HG03565 (cell line): ENCODE measurements around the gene CD27.
A peak's percentile ranks its signal among the peaks of the same experiment; 100 is the strongest.

Experiments used
- ATAC-seq: cut with Tn5 transposase; IDR thresholded peaks from one replicate; pipeline ENCODE4 v1.9.1; 2021; ENCODE audit warnings: mild to moderate bottlenecking, moderate library complexity; ENCODE audit not compliant: unreplicated experiment

The CD27 gene

GRCh38 chr12:6434205-6435140, 10.3 kb upstream of the CD27 start:
- ATAC-seq = no peak

- ATAC-seq = no peak
Observed at GRCh38 chr12:6435961-6436715, 8.6 kb upstream of the CD27 start.

DNA sequence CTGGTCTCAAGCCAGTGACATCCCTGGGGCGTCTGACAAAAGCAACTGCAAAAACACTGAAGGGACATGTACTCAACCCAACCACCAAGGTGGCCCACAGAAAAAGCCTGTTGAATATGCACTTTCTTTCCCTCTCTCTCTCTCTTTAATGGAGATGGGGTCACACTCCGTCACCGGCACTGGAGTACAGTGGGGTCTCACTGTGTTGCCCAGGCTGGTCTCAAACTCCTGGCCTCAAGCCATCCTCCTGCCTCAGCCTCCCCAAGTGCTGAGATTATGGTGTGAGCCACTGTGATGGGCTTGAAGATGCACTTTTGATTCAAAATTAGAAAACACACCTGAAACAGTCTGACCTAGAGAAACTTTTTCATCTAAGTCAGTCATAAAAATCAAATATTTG, 7.2 kb upstream of the CD27 start:
- no peak for ATAC-seq

GRCh38 chr12:6438345-6438744, 6.4 kb upstream of the CD27 start:
- no peak for ATAC-seq

DNA sequence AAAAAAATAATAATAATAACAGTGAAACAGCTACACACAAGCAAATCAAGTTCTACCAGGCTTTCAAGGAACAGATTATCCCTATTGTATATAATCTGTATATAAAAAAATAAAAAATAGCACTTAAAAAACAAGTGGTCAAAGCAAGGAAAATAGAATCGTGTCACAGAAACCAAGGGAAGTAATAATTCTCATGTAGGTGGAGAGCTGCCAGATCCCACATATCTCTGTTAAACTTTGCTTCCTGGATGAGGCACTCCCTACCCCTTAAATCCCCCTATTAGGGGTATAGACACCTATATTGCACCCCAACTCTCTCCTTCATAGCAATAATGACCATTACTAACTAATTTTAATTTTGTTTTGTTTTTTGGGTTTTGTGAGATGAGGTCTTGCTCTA, 4.4 kb upstream of the CD27 start:
- ATAC-seq = no peak

DNA sequence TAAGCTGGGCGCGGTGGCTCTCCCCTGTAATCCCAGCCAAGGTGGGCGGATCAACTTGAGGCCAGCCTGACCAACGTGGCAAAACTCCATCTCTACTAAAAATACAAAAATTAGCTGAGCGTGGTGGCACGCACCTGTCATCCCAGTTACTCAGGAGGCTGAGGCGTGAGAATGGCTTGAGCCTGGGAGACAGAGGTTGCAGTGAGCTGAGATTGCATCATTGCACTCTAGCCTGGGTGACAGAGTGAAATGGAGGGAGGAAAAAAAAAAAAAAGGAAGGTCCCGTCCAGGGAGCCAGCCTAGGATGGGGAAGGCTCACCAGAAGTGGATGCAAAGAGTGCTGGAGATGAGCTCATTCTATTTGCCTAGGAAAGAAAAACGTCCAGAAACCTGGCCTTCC, 1.9 kb upstream of the CD27 start:
- ATAC-seq = no peak

GRCh38 chr12:6443361-6443983, 1.3 kb upstream of the CD27 start:
- ATAC-seq = no peak

DNA sequence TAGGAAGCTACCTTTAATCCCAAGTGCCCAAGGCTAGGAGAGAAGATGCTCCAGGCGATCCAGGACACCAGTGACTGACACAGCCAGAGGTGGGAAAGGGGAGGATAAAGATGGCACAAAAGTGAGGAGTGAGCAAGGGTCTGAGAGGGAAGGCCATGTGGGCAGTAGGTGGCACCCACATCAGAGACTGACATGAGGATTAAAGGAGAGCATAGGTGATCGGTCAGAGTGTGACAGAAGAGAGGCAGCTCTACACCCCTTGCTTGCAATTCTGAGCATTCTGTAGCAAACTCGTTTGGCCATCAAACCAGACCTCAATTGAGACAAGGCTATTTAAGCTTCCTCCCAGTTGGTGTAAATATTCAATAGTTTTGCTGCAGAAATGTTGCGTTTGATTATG, 724 bp upstream of the CD27 start:
- ATAC-seq = no peak

DNA sequence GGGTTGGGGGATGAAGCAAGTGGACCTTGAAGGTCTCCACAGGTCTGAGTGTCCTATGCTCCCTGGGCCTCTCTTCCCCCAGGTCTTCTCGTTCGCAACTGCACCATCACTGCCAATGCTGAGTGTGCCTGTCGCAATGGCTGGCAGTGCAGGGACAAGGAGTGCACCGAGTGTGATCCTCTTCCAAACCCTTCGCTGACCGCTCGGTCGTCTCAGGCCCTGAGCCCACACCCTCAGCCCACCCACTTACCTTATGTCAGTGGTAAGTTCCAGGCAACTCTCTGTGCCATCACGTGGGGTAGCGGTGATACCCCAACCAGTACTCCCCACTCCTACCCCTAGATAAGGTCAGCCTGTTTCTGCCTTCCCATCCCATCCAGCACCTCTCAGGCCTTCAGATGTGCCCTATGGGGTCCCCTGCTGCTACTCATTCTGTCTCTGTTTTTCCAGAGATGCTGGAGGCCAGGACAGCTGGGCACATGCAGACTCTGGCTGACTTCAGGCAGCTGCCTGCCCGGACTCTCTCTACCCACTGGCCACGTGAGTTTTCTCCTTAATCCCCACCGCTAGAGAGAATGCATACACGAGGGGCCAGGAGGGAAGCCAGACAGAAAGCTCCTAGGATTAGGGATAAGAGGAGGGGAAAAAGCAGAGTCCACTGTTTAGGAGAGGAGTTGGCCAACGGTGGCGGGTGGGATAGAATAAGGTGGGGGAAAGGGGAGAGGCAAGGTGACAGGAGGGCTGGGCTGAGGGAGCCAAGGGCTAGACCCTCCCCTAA, 5.5 kb downstream of the CD27 start:
- no peak for ATAC-seq

- ATAC-seq = no peak
Observed at GRCh38 chr12:6450869-6451347, 6.2 kb downstream of the CD27 start.

GRCh38 chr12:6451348-6452244, 6.8 kb downstream of the CD27 start, which contains the start of gene TAPBPL:
TAPBPL (plus strand) TSS chr12:6452042; CDS start chr12:6452249, 207 bp downstream.
- peak; percentile 47 for ATAC-seq

DNA sequence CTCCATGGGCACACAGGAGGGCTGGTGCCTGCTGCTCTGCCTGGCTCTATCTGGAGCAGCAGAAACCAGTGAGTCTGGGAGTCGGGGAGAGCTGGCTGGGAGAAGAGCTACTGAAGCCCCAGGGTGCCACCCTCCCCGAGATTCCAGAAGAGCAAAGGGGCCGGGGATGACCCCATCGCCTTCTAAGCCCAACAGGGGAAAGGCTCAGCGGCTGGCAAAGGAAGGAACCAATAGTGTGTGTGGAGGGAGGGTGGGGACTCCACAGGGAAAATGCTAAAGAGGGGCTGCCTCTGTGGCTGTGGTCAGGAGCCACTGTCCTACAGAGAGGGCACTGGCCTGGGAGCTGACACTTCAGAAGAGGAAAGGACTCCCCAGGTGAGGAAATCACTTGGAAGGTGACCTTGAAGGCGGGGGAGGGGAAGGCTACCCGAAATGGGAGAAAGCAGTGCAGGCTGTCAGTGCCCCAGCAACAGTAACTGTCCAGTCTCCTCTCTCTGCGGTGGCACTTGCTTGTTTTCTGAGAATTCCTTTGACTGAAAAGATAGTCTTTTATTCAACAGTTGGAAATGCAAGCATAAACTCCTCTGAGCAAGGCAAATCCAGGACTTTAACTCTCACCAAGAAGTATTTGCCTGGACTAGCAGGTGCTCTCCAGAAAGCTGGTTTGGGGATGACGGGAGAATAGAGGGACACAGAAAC, 7.6 kb downstream of the CD27 start:
- no peak for ATAC-seq

GRCh38 chr12:6452944-6453630, 8.3 kb downstream of the CD27 start:
- no peak for ATAC-seq

DNA sequence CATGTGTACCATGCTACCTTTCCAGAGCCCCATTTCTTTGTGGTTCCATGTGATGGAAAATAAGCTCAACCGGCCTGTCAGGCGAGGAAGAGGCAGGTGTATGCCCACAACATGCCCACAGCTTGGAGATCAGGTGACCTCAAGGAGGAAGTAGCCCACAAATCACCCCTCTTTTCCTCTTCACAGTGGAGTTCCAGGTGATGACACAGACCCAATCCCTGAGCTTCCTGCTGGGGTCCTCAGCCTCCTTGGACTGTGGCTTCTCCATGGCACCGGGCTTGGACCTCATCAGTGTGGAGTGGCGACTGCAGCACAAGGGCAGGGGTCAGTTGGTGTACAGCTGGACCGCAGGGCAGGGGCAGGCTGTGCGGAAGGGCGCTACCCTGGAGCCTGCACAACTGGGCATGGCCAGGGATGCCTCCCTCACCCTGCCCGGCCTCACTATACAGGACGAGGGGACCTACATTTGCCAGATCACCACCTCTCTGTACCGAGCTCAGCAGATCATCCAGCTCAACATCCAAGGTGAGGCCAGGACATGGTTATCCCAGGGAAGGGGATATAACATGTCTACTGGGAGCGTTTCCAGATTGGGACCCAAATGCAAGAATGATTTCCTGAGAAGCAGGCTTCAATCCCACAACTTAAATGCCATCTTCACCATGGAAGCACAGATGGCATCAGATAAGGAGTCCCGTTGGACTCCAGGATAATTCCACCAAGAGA, 12.6 kb downstream of the CD27 start:
- no peak for ATAC-seq

- no peak for ATAC-seq
Observed at GRCh38 chr12:6458281-6459003, 13.7 kb downstream of the CD27 start.

DNA sequence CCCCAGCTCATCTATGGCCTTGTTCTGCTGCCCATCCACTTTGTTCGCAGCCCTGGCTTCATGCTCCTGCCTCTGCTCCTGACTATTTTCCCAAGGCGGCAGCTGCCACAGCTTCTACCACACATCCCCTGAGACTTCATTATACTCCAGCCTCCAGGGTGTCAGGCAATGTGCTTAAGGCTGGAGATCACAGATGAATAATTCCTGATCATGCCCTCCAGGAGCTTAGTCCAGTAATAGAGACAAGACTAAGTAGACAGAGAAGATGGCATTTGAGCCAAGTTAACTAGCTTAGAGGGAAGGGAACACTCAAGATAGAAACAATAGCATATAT, 14.2 kb downstream of the CD27 start:
- no peak for ATAC-seq

GRCh38 chr12:6460751-6461371, 16.1 kb downstream of the CD27 start:
- no peak for ATAC-seq
